Measurements from ENCODE around the gene RAMACL.

Gene RAMACL

DNA sequence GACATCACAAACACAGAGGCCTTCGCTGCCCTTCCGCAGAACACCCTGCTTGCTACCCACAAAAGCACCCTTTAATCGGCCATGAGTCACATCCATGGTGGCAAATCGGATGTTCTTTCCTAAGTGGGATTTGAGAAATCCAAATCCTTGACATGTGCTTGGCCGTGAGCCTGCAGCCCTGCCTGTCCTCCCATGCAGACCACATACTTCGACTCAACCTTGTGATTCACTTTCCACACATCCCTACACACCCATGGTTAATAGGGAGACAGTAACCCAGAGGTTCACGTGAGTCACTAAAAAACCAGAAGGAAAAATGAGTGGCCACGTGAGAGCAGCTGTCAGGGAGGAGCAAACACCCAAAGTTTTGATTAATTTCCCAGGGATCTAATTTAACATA, 19.4 kb downstream of the RAMACL start:
- peaks cover under 1% of the 10 kb centered on the region for H3K4me1 ChIP-seq (ENCODE audit: control insufficient read depth, low read depth, low read length)
- H3K4me3 ChIP-seq (ENCODE audit: low read length) = no peak overlapping the region
- H3K9me3 ChIP-seq (ENCODE audit: control insufficient read depth, low read depth, low read length) = no peaks in the 10 kb centered on the region
- H3K9ac ChIP-seq (ENCODE audit: low read length) = no peak overlapping the region
- H3K27me3 ChIP-seq (ENCODE audit: control insufficient read depth, insufficient read depth, low read length) = no peaks in the 10 kb centered on the region
- H3K36me3 ChIP-seq (ENCODE audit: control insufficient read depth, low read depth, low read length) = no peaks in the 10 kb centered on the region
- H3K27ac ChIP-seq (ENCODE audit: low read length) = no peak overlapping the region

DNA sequence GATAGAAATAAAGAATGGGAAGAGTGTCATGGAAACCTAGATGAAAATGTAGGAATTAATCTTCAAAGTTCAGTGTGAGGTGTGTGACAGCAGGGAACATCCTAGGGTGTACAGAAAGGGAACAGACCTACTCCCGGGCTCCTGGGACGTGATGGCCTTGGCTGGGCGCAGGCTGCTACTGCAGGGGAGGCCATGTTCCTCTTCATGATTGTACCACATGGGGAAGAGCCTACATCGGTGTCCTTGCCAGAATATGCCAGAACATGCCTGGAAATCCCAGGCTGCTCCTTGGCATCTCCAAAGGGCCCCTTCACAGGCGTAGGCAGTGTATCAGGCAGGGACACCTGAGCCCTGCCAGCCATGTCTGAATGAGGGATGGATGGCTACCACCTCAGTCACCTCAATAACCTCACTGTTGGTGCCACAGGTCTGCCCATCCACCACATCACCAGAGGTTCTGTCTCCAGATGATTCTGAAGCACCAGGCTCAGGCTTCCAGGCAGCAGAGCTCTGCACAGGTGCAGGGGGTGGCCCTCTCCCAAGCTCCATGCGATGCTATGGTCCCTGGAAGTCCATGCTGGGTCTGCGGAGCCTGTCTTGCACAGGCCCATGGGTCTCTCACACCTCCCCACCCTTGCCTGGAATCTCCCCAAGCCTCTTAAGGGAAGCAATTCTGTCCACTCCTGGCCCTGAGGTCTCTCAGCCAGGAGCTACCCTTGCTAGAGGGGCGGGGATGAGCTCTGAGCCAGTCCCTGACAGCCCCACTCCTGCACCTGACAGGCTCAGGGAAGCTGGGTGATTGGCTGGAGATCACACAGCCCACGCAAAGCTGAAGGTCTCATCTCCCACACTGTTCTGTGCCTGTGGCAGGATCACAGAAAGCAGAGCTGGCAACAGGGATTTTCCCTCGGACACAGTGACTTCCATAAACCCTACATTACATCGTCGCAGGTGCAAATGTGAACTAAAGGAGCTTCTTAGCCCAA, 20.2 kb downstream of the RAMACL start:
- Histone ChIP-seq H3K9ac (ENCODE audit: low read length) (no peak overlapping the region), H3K36me3 (ENCODE audit: control insufficient read depth, low read depth, low read length) (no peaks in the 10 kb centered on the region), H3K27ac (ENCODE audit: low read length) (no peak overlapping the region), H3K4me3 (ENCODE audit: low read length) (no peak overlapping the region), H3K4me1 (ENCODE audit: control insufficient read depth, low read depth, low read length) (no peaks in the 10 kb centered on the region), H3K27me3 (ENCODE audit: control insufficient read depth, insufficient read depth, low read length) (no peaks in the 10 kb centered on the region), H3K9me3 (ENCODE audit: control insufficient read depth, low read depth, low read length) (no peaks in the 10 kb centered on the region)

- Histone ChIP-seq H3K9me3 (ENCODE audit: control insufficient read depth, low read depth, low read length) (no peaks in the 10 kb centered on the region), H3K4me3 (ENCODE audit: low read length) (no peak overlapping the region), H3K27ac (ENCODE audit: low read length) (no peak overlapping the region), H3K9ac (ENCODE audit: low read length) (no peak overlapping the region), H3K4me1 (ENCODE audit: control insufficient read depth, low read depth, low read length) (peaks cover 4% of the 10 kb centered on the region), H3K27me3 (ENCODE audit: control insufficient read depth, insufficient read depth, low read length) (no peaks in the 10 kb centered on the region), H3K36me3 (ENCODE audit: control insufficient read depth, low read depth, low read length) (no peaks in the 10 kb centered on the region)
Measured at GRCh38 chr6:166565084-166565967, 21.2 kb downstream of the RAMACL start.

GRCh38 chr6:166563805-166564204, 22.7 kb downstream of the RAMACL start:
- no peak overlapping the region for H3K27ac ChIP-seq (ENCODE audit: low read length)
- no peaks in the 10 kb centered on the region for H3K9me3 ChIP-seq (ENCODE audit: control insufficient read depth, low read depth, low read length)
- no peaks in the 10 kb centered on the region for H3K27me3 ChIP-seq (ENCODE audit: control insufficient read depth, insufficient read depth, low read length)
- no peaks in the 10 kb centered on the region for H3K36me3 ChIP-seq (ENCODE audit: control insufficient read depth, low read depth, low read length)
- no peak overlapping the region for H3K9ac ChIP-seq (ENCODE audit: low read length)
- H3K4me1 ChIP-seq (ENCODE audit: control insufficient read depth, low read depth, low read length) = peaks cover 4% of the 10 kb centered on the region
- no peak overlapping the region for H3K4me3 ChIP-seq (ENCODE audit: low read length)

- Histone ChIP-seq H3K27me3 (ENCODE audit: control insufficient read depth, insufficient read depth, low read length) (no peaks in the 10 kb centered on the region), H3K4me3 (ENCODE audit: low read length) (no peak overlapping the region), H3K9ac (ENCODE audit: low read length) (no peak overlapping the region), H3K36me3 (ENCODE audit: control insufficient read depth, low read depth, low read length) (no peaks in the 10 kb centered on the region), H3K9me3 (ENCODE audit: control insufficient read depth, low read depth, low read length) (no peaks in the 10 kb centered on the region), H3K27ac (ENCODE audit: low read length) (no peak overlapping the region), H3K4me1 (ENCODE audit: control insufficient read depth, low read depth, low read length) (peaks cover 4% of the 10 kb centered on the region)
Measured at GRCh38 chr6:166563200-166563599, 23.3 kb downstream of the RAMACL start.

DNA sequence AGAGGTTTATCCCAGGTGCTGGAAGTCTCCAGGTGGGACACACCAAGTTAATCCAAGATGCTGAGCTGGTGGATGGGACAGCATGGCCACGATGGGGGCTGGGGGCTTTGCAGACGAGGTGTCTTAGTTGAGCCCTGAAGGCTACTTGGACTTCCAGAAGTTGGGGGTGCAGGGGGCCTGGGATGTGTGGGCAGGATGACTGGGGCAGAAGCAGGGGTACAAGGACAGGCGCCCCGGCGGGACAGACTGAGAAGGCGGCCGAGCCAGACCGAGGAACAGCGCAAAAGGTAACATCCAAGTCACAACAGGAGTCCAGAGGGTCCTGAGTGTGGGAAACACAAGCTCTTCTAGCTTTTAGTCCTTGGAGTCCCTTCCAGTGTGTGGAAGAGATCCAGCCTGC, 23.8 kb downstream of the RAMACL start:
- no peak overlapping the region for H3K4me3 ChIP-seq (ENCODE audit: low read length)
- H3K9me3 ChIP-seq (ENCODE audit: control insufficient read depth, low read depth, low read length) = no peaks in the 10 kb centered on the region
- H3K36me3 ChIP-seq (ENCODE audit: control insufficient read depth, low read depth, low read length) = no peaks in the 10 kb centered on the region
- H3K9ac ChIP-seq (ENCODE audit: low read length) = no peak overlapping the region
- no peaks in the 10 kb centered on the region for H3K27me3 ChIP-seq (ENCODE audit: control insufficient read depth, insufficient read depth, low read length)
- no peak overlapping the region for H3K27ac ChIP-seq (ENCODE audit: low read length)
- H3K4me1 ChIP-seq (ENCODE audit: control insufficient read depth, low read depth, low read length) = peaks cover 4% of the 10 kb centered on the region

GRCh38 chr6:166561771-166562359, 24.6 kb downstream of the RAMACL start:
- no peak overlapping the region for H3K9ac ChIP-seq (ENCODE audit: low read length)
- no peak overlapping the region for H3K27ac ChIP-seq (ENCODE audit: low read length)
- H3K4me1 ChIP-seq (ENCODE audit: control insufficient read depth, low read depth, low read length) = peaks cover 4% of the 10 kb centered on the region

GRCh38 chr6:166560222-166560621, 26.3 kb downstream of the RAMACL start:
- Histone ChIP-seq H3K9ac (ENCODE audit: low read length) (no peak overlapping the region), H3K27me3 (ENCODE audit: control insufficient read depth, insufficient read depth, low read length) (no peaks in the 10 kb centered on the region)

More at GRCh38 chr6:166561771-166562359, 24.6 kb downstream of the RAMACL start:
- H3K27me3 ChIP-seq (ENCODE audit: control insufficient read depth, insufficient read depth, low read length) = no peaks in the 10 kb centered on the region
- no peaks in the 10 kb centered on the region for H3K9me3 ChIP-seq (ENCODE audit: control insufficient read depth, low read depth, low read length)
- no peaks in the 10 kb centered on the region for H3K36me3 ChIP-seq (ENCODE audit: control insufficient read depth, low read depth, low read length)
- H3K4me3 ChIP-seq (ENCODE audit: low read length) = no peak overlapping the region

GRCh38 chr6:166559662-166560061, 26.8 kb downstream of the RAMACL start:
- no peaks in the 10 kb centered on the region for H3K36me3 ChIP-seq (ENCODE audit: control insufficient read depth, low read depth, low read length)
- H3K4me1 ChIP-seq (ENCODE audit: control insufficient read depth, low read depth, low read length) = peaks cover 4% of the 10 kb centered on the region
- no peak overlapping the region for H3K27ac ChIP-seq (ENCODE audit: low read length)
- H3K9ac ChIP-seq (ENCODE audit: low read length) = no peak overlapping the region
- H3K9me3 ChIP-seq (ENCODE audit: control insufficient read depth, low read depth, low read length) = no peaks in the 10 kb centered on the region
- no peaks in the 10 kb centered on the region for H3K27me3 ChIP-seq (ENCODE audit: control insufficient read depth, insufficient read depth, low read length)
- no peak overlapping the region for H3K4me3 ChIP-seq (ENCODE audit: low read length)

More at GRCh38 chr6:166560222-166560621, 26.3 kb downstream of the RAMACL start:
- H3K27ac ChIP-seq (ENCODE audit: low read length) = no peak overlapping the region
- no peaks in the 10 kb centered on the region for H3K9me3 ChIP-seq (ENCODE audit: control insufficient read depth, low read depth, low read length)
- no peaks in the 10 kb centered on the region for H3K36me3 ChIP-seq (ENCODE audit: control insufficient read depth, low read depth, low read length)
- peaks cover 4% of the 10 kb centered on the region for H3K4me1 ChIP-seq (ENCODE audit: control insufficient read depth, low read depth, low read length)
- H3K4me3 ChIP-seq (ENCODE audit: low read length) = no peak overlapping the region

GRCh38 chr6:166559211-166559610, 27.3 kb downstream of the RAMACL start:
- H3K4me1 ChIP-seq (ENCODE audit: control insufficient read depth, low read depth, low read length) = peaks cover 4% of the 10 kb centered on the region
- no peaks in the 10 kb centered on the region for H3K9me3 ChIP-seq (ENCODE audit: control insufficient read depth, low read depth, low read length)
- H3K27me3 ChIP-seq (ENCODE audit: control insufficient read depth, insufficient read depth, low read length) = no peaks in the 10 kb centered on the region
- no peak overlapping the region for H3K4me3 ChIP-seq (ENCODE audit: low read length)
- H3K36me3 ChIP-seq (ENCODE audit: control insufficient read depth, low read depth, low read length) = no peaks in the 10 kb centered on the region
- no peak overlapping the region for H3K27ac ChIP-seq (ENCODE audit: low read length)
- H3K9ac ChIP-seq (ENCODE audit: low read length) = no peak overlapping the region
